Stimulated activated naive CD8-positive, alpha-beta T cell treated with anti-CD3 and anti-CD28 coated beads, Interleukin-15, Interleukin-2, amounts not matched to agents 100 U/mL and 50 U/mL, for 24 hours (primary cell): ENCODE measurements around the gene TNNI2.
"Not testable (repeated sequence)": the region's sequence is repeated elsewhere in the genome, so short reads cannot be mapped to it uniquely, and the experiment has no call there.

Source experiments
- ATAC-seq: fragments of 150-1000 bp; cut with Tn5 transposase; one replicate; pipeline ENCODE4 v1.10.0; 2021
- DNase-seq: peaks from one replicate; pipeline ENCODE4 v3.0.0; 2021

TNNI2 gene

GRCh38 chr11:1838426-1839144, at the start of gene TNNI2:
Gene TNNI2, plus strand, starts transcription at chr11:1838981. Its CDS starts 716 bp downstream, at chr11:1839697.
- ATAC-seq (no peak), DNase-seq (no peak)

GRCh38 chr11:1791912-1792311, 46.9 kb upstream of the TNNI2 start:
- ATAC-seq = no peak
- DNase-seq = no peak

GRCh38 chr11:1792461-1792860, 46.3 kb upstream of the TNNI2 start:
- ATAC-seq = peak; percentile 28
- DNase-seq = no peak

GRCh38 chr11:1793081-1793480, 45.7 kb upstream of the TNNI2 start:
- DNase-seq (no peak), ATAC-seq (no peak)

- ATAC-seq (no peak), DNase-seq (no peak)
Measured at GRCh38 chr11:1796413-1797011, 42.3 kb upstream of the TNNI2 start.

GRCh38 chr11:1797391-1798125, 41.2 kb upstream of the TNNI2 start:
- no peak for ATAC-seq
- no peak for DNase-seq

- ATAC-seq (no peak), DNase-seq (no peak)
Measured at GRCh38 chr11:1803246-1803645, 35.5 kb upstream of the TNNI2 start.

- ATAC-seq, DNase-seq: not testable (repeated sequence)
Measured at GRCh38 chr11:1803835-1804519, 34.8 kb upstream of the TNNI2 start.

- ATAC-seq (no peak), DNase-seq (no peak)
Measured at GRCh38 chr11:1805525-1805924, 33.3 kb upstream of the TNNI2 start.

- ATAC-seq = no peak
Measured at GRCh38 chr11:1807264-1807995, 31.4 kb upstream of the TNNI2 start.

GRCh38 chr11:1810761-1811160, 28.0 kb upstream of the TNNI2 start:
- no peak for DNase-seq

More at GRCh38 chr11:1807264-1807995, 31.4 kb upstream of the TNNI2 start:
- DNase-seq = no peak

GRCh38 chr11:1812274-1812673, 26.5 kb upstream of the TNNI2 start:
- DNase-seq = no peak
- ATAC-seq = no peak

More at GRCh38 chr11:1810761-1811160, 28.0 kb upstream of the TNNI2 start:
- ATAC-seq = no peak

- ATAC-seq = no peak
- DNase-seq = no peak
Measured at GRCh38 chr11:1812801-1813200, 26.0 kb upstream of the TNNI2 start.

GRCh38 chr11:1813356-1813755, 25.4 kb upstream of the TNNI2 start:
- not testable (repeated sequence) for ATAC-seq, DNase-seq

- no peak for ATAC-seq
- DNase-seq = no peak
Measured at GRCh38 chr11:1814691-1815090, 24.1 kb upstream of the TNNI2 start.

GRCh38 chr11:1815311-1815710, 23.5 kb upstream of the TNNI2 start:
- DNase-seq (no peak), ATAC-seq (no peak)

GRCh38 chr11:1815751-1816150, 23.0 kb upstream of the TNNI2 start:
- DNase-seq = no peak
- ATAC-seq = no peak

GRCh38 chr11:1817000-1817399, 21.8 kb upstream of the TNNI2 start:
- ATAC-seq = no peak
- no peak for DNase-seq

- ATAC-seq = no peak
- no peak for DNase-seq
Measured at GRCh38 chr11:1817511-1817910, 21.3 kb upstream of the TNNI2 start.

- no peak for ATAC-seq
- DNase-seq = no peak
Measured at GRCh38 chr11:1819074-1819473, 19.7 kb upstream of the TNNI2 start.

- ATAC-seq (no peak), DNase-seq (no peak)
Measured at GRCh38 chr11:1820463-1821325, 18.1 kb upstream of the TNNI2 start.
